SK-N-SH treated with all-trans-retinoic acid at 6 μM for 48 hours (cell line): ENCODE data around the gene AKAP8L.

ENCODE experiments used
- ATAC-seq: fragments of 200-7000 bp; cut with Tn5 transposase; 3 replicates; pipeline ENCODE4 v1.9.1; 2020; ENCODE audit warnings: mild to moderate bottlenecking, moderate library complexity
- ARNTL ChIP-seq: fragments of 450-650 bp; formaldehyde crosslinking; IDR thresholded peaks from 2 replicates; pipeline ENCODE4 v1.5.0; 2020; ENCODE audit warnings: low read depth, mild to moderate bottlenecking, moderate library complexity, borderline replicate concordance
- BACH2 ChIP-seq: fragments of 250-450 bp; sonication (Bioruptor Pico); IDR thresholded peaks from 2 replicates; pipeline ENCODE4 v1.9.0; 2021; ENCODE audit warnings: mild to moderate bottlenecking, borderline replicate concordance
- CREB5 ChIP-seq: fragments of 250-450 bp; sonication (Bioruptor Pico); IDR thresholded peaks from 2 replicates; pipeline ENCODE4 v1.5.1; 2020; ENCODE audit warnings: low read depth, mild to moderate bottlenecking, moderate library complexity
- CSDC2 ChIP-seq: fragments of 250-450 bp; sonication (Bioruptor Pico); IDR thresholded peaks from 2 replicates; pipeline ENCODE4 v1.5.0; 2020; ENCODE audit warnings: mild to moderate bottlenecking, moderate library complexity
- CSRNP3 ChIP-seq: fragments of 250-450 bp; sonication (Bioruptor Pico); IDR thresholded peaks from 2 replicates; pipeline ENCODE4 v1.5.1; 2021; ENCODE audit warnings: mild to moderate bottlenecking, moderate library complexity
- ESRRG ChIP-seq: fragments of 250-450 bp; sonication (Bioruptor Pico); IDR thresholded peaks from 2 replicates; pipeline ENCODE4 v1.6.1; 2021; ENCODE audit warnings: mild to moderate bottlenecking
- GLIS3 ChIP-seq: fragments of 250-450 bp; sonication (Bioruptor Pico); IDR thresholded peaks from 2 replicates; pipeline ENCODE4 v1.5.0; 2020; ENCODE audit warnings: mild to moderate bottlenecking, moderate library complexity
- ISL1 ChIP-seq: fragments of 250-450 bp; sonication (Bioruptor Pico); IDR thresholded peaks from 2 replicates; pipeline ENCODE4 v2.1.2; 2022; ENCODE audit warnings: mild to moderate bottlenecking, moderate library complexity
- OSR1 ChIP-seq: fragments of 250-450 bp; sonication (Bioruptor Pico); IDR thresholded peaks from 2 replicates; pipeline ENCODE4 v1.8.0; 2022; ENCODE audit warnings: moderate library complexity, mild to moderate bottlenecking, inconsistent platforms
- RARB ChIP-seq: fragments of 250-450 bp; sonication (Bioruptor Pico); IDR thresholded peaks from 2 replicates; pipeline ENCODE4 v1.8.0; 2021; ENCODE audit warnings: mild to moderate bottlenecking, moderate library complexity
- SNAI2 ChIP-seq: fragments of 250-450 bp; sonication (Bioruptor Pico); IDR thresholded peaks from 2 replicates; pipeline ENCODE4 v1.5.0; 2020; ENCODE audit warnings: mild to moderate bottlenecking, moderate library complexity
- TCF4 ChIP-seq: fragments of 250-450 bp; sonication (Bioruptor Pico); IDR thresholded peaks from 2 replicates; pipeline ENCODE4 v1.8.0; 2021; ENCODE audit warnings: mild to moderate bottlenecking, moderate library complexity, borderline replicate concordance
- TOX ChIP-seq: fragments of 250-450 bp; sonication (Bioruptor Pico); IDR thresholded peaks from 2 replicates; pipeline ENCODE4 v1.8.0; 2021; ENCODE audit warnings: mild to moderate bottlenecking, moderate library complexity, borderline replicate concordance
- TSHZ2 ChIP-seq: fragments of 250-450 bp; sonication (Bioruptor Pico); IDR thresholded peaks from 2 replicates; pipeline ENCODE4 v1.5.0; 2020; ENCODE audit warnings: mild to moderate bottlenecking, moderate library complexity
- ZC3H10 ChIP-seq: fragments of 250-450 bp; sonication (Bioruptor Pico); IDR thresholded peaks from 2 replicates; pipeline ENCODE4 v1.5.1; 2021; ENCODE audit warnings: mild to moderate bottlenecking, moderate library complexity
- ZNF565 ChIP-seq: fragments of 450-650 bp; formaldehyde crosslinking; conservative IDR thresholded peaks from 2 replicates; pipeline ENCODE4 v1.5.0; 2020; ENCODE audit warnings: low read depth, mild to moderate bottlenecking, moderate library complexity
- ZNF70 ChIP-seq: fragments of 450-650 bp; formaldehyde crosslinking; IDR thresholded peaks from 2 replicates; pipeline ENCODE4 v1.5.0; 2020; ENCODE audit warnings: mild to moderate bottlenecking, moderate library complexity
- ZNF8 ChIP-seq: fragments of 450-650 bp; formaldehyde crosslinking; IDR thresholded peaks from 2 replicates; pipeline ENCODE4 v1.5.0; 2020; ENCODE audit warnings: mild to moderate bottlenecking, moderate library complexity
- TF ChIP-seq, protein P1 (sequence below): fragments of 250-450 bp; sonication (Bioruptor Pico); IDR thresholded peaks from 2 replicates; pipeline ENCODE4 v1.8.0; 2020; ENCODE audit warnings: mild to moderate bottlenecking, moderate library complexity, borderline replicate concordance
- TF ChIP-seq, protein P2 (sequence below): fragments of 250-450 bp; sonication (Bioruptor Pico); IDR thresholded peaks from 2 replicates; pipeline ENCODE4 v1.8.0; 2021; ENCODE audit warnings: low read depth, mild to moderate bottlenecking, moderate library complexity, borderline replicate concordance

The AKAP8L gene

DNA sequence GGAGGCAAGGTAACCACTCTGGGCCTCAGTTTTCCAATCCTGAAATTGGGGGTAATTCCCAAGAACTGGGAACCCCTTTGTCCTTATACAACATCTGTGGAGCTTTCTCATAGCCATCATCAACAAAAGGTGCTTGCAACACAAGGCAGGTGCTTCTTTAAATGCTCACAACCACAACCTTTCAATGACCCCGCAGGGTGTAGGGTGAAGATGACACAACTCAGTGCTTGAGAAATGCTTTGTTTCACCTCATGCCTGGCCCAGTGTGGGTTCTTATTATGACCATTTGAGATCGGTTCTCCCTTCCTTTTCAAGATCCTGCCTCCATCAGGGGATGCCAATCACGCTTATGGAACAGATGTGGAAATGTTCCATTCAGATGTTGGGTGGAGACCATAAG lies 22.5 kb upstream of the AKAP8L start (continued):
- no peak for TF ChIP-seq TCF4 (CRISPR knock-in tag)

GRCh38 chr19:15439821-15440641 lies 21.2 kb upstream of the AKAP8L start:
- TF ChIP-seq ARNTL (CRISPR knock-in tag) (no peak), ESRRG (CRISPR knock-in tag) (no peak), TCF4 (CRISPR knock-in tag) (no peak), OSR1 (CRISPR knock-in tag) (no peak), CSRNP3 (CRISPR knock-in tag) (no peak), GLIS3 (CRISPR knock-in tag) (no peak)
- TF ChIP-seq, protein P1, sequence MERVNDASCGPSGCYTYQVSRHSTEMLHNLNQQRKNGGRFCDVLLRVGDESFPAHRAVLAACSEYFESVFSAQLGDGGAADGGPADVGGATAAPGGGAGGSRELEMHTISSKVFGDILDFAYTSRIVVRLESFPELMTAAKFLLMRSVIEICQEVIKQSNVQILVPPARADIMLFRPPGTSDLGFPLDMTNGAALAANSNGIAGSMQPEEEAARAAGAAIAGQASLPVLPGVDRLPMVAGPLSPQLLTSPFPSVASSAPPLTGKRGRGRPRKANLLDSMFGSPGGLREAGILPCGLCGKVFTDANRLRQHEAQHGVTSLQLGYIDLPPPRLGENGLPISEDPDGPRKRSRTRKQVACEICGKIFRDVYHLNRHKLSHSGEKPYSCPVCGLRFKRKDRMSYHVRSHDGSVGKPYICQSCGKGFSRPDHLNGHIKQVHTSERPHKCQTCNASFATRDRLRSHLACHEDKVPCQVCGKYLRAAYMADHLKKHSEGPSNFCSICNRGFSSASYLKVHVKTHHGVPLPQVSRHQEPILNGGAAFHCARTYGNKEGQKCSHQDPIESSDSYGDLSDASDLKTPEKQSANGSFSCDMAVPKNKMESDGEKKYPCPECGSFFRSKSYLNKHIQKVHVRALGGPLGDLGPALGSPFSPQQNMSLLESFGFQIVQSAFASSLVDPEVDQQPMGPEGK = no peak
- TF ChIP-seq, protein P2, sequence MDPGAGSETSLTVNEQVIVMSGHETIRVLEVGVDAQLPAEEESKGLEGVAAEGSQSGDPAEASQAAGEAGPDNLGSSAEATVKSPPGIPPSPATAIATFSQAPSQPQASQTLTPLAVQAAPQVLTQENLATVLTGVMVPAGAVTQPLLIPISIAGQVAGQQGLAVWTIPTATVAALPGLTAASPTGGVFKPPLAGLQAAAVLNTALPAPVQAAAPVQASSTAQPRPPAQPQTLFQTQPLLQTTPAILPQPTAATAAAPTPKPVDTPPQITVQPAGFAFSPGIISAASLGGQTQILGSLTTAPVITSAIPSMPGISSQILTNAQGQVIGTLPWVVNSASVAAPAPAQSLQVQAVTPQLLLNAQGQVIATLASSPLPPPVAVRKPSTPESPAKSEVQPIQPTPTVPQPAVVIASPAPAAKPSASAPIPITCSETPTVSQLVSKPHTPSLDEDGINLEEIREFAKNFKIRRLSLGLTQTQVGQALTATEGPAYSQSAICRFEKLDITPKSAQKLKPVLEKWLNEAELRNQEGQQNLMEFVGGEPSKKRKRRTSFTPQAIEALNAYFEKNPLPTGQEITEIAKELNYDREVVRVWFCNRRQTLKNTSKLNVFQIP (CRISPR knock-in tag) = no peak

GRCh38 chr19:15439078-15439799 lies 20.5 kb upstream of the AKAP8L start:
- ATAC-seq = no peak
- TF ChIP-seq SNAI2 (CRISPR knock-in tag) (no peak), TCF4 (CRISPR knock-in tag) (no peak), GLIS3 (CRISPR knock-in tag) (no peak), TSHZ2 (CRISPR knock-in tag) (no peak), BACH2 (CRISPR knock-in tag) (no peak), ARNTL (CRISPR knock-in tag) (no peak), ZNF70 (CRISPR knock-in tag) (no peak), RARB (no peak), CREB5 (no peak), CSRNP3 (CRISPR knock-in tag) (no peak), CSDC2 (CRISPR knock-in tag) (no peak), ZNF8 (no peak), ZC3H10 (CRISPR knock-in tag) (no peak), TOX (no peak), ZNF565 (CRISPR knock-in tag) (no peak), ISL1 (CRISPR knock-in tag) (no peak)
- TF ChIP-seq, protein P2 (CRISPR knock-in tag) = no peak
- TF ChIP-seq, protein P1 = no peak

More at GRCh38 chr19:15439821-15440641, 21.2 kb upstream of the AKAP8L start:
- no peak for ATAC-seq
